NCI-H2107 (cell line): ENCODE results near the gene MAD1L1.
A peak's percentile ranks its signal among the peaks of the same experiment; 100 is the strongest.

ENCODE experiments used
- DNase-seq: peaks from one replicate; lab custom pipeline; 2025; lab: John Stamatoyannopoulos, UW

Gene MAD1L1

DNA sequence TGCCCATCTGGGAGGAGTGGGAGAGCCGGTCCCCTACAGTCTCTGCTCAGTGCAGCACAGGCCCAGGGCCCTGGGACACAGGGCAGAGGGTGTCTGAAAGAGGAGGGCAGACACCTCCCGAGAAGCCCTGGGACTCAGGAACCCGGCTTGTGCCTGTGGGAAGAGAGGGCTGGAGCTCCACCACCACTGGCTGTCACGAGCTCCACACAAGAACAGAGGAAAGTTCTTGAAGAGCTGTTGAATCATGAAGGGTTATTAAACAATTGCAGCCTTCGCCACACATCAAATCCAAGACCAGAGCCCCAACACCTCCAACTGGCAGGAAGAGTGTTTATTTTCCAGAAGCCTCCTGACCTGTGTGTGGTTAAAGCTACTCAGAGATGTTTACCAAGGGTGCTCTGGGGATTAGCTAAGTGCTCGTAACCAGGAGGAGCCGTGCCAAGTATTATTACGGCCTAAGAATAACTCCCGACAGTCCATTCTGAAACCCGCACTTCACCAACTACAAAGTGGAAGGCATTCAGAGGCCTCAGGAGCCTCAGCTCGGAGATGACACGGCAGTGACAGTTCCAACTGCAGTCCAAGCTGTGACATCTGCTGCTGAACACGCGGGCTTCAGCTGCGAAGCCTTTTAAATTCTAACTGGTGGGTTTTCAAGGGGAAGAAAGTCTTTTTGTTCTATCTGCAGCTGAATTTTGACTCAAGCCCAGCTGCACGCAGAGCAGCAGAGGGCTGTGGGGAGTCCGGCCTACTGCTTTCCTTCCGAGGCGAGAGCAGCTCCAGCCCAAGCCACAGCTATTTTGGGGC is 75.1 kb downstream of the MAD1L1 start:
- peak; percentile 97 for DNase-seq

DNA sequence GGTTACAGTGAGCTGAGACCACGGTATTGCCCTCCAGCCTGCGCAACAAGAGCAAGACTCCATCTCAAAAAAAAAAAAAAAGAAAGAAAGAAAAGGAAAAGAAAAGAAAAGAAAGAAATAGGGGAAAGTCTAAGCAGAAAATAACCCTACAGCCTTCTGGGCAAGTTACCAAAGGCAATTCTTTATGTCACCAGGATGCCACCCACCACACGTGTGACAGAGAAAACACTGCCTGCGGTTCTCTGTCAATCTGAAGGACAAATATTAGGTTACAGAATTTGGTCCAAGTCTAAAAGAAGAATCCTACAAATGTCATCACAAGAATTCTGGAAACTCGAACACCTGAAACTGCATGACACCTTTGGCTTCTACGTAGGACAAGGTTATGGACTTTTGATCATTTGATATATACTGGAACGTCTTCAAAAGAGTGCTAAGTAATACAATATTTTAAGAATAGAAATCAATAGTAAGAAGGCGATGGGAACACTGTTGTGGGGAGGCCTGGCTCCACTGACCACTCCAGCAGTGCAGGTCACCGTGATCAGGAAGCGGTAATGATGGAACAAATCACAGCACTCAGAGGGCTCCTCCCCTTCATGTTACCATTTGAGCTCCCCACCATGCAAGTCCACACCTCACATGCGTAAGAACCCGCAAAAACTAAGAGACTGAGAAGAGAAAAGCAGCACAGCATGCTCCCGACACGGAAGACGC is 75.8 kb downstream of the MAD1L1 start:
- no peak for DNase-seq

DNA sequence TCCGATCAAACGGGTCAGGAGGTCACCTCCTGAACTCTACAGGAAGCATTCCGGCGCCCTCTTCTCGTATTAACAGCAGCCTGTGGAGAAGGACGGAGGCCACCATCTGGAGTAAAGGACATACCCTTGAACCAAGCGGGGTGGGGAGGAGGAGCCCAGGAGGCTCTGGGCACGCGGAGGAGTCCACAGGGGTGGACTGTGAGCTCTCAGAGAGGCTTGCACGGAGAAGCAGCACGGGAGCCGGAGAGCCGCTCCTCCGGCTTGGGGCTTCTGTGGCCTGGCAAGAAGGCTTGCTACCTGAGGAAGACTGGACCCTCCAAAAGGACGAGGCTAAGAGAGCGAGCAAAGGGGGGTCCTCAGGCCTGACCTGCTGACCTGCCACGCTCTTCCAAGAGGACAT is 77.9 kb downstream of the MAD1L1 start:
- DNase-seq: no peak

DNA sequence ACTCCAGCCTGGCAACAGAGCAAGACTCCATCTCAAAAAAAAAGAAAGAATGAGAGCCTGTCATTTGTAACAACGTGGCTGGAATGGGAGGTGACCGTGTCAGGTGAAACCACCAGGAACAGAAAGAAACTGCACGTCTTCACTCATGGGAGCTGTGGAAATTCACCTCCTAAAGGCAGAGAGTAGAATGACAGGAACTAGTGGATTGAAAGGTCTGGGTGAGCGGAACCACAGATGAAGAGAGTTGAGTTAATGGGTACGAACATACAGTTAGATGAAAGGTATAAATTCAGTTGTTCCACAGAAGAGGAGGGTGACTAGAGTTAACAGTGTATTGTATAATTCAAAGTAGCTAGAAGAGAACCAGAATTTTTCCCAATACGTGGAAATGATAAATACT is 78.6 kb downstream of the MAD1L1 start:
- no peak for DNase-seq

DNA sequence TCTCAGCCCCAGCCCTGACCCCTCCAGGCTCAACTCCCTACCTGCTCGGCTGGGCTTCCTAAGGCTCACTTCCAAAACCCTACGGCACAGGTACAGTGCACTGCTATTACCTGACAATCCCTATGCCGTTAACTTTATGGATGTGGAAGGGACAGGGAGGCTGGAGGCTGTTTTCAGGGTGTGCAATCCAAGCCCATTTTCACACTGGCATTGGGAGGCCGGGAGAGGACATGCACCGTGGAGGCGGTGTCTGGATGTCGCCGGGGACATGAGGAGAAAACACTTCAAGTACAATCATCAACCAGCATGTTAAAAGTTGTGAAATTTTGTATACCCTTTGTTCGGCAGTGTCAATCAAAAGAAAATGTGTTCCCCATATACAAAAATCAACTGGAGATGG is 80.1 kb downstream of the MAD1L1 start:
- DNase-seq: no peak

DNA sequence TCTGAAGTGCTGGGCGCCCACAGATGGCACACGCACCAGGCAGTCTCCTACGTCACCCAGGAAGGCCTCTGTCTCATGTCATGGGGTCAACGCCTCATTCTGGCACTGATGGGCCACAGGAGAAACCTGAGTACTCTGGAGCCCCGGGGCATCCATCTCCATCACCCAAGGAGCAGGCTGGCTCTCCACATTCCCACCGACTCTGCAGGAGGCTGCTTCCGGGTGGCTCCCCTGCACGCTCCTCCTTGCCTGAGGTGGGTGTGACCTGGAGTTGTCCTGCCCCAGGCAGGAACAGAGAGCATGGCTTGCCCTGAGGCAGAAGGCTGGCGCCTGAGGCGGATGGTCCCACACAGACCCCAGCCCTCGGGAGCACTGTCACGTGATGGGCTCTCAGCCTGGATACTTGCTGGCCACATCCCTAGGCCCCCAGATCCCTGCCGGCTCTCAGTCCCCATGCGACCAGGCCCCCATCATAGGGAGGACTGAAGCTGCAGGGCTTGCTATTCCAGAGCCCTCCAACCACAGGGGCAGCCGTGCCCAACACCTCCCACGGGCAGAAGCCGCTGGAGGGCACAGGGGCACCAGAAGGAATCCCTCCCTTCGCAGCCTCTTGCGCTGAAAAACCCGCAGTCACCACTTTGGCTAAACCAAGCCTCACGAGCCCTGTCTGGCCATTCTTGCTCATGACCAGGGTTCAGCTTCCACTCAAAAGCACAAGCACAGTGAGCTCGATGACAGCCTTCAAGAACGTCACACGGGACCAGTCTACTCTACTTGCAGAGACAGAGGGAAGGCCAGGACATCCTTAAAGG is 80.7 kb downstream of the MAD1L1 start:
- no peak for DNase-seq

DNA sequence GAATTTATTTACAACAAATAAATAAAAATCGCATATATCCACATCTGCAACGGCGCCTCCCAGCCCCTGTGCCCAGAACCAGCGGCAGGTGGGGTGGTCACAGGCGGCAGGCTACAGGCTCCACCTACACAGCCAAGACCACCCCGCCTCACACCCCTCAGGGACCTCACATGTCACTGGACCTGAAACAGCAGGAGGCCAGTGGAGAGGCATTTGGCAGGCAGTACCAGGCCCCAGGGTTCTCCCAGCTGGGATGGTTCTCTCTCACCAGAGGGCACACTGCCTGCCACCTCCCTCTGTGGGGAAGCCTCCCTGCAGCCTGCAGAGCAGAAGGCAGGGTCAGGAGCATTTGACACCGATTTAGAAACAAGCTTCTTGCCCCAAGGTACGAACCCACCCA is 81.5 kb downstream of the MAD1L1 start:
- DNase-seq: no peak

DNA sequence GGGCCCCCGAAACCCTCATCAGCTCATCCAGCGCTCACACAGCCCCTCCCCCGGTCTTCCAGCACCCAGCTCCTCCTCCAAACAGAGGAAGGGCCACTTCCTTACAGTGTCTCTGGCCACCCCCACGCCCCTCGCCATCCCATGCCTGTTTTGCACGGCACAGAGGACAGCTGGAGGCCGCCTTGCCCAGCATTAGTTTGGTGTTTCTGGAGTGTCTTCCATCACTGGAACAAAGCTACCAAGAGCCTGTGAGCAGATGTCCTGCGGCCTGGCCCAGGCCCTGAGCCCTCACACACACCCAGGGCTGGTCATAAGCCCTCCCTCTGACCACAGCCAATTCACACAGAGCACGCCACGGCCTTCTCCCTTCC is 82.3 kb downstream of the MAD1L1 start:
- no peak for DNase-seq

DNA sequence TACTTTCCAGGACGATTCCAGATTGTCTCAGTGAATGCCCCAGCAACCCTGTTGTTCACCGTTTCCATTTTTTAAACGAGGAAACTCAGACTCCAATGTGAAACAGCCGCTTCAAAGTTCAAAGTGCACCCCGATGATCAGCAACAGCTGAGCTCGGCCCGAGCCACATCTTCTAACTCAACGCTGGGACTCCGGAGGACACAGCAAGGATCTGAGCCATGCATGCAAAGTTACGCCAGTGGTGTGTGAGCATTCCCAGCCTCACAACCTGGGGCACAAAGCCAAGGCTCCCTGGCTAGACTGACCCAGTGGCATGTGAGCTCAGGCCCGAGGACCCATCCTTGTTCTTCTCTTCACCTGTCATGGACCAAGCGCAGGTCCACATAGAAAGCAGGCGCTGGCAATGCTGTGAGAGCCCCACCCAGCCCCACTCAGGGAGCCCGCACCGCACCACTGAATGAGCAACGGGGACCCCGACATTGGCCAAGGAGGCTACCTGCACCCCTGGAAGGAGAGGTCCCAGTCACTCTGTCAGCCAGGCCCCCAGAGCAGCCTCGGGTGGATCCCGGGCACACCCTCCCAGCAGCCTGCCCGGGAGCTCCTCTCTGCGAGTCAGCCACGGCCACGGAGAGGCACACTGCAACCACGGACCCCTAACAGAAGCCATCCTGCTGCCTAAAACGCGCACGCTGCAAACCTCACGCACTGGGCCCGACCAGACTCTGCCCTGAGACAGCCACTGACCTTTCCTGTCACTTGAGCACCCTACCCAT is 82.9 kb downstream of the MAD1L1 start:
- DNase-seq: no peak

DNA sequence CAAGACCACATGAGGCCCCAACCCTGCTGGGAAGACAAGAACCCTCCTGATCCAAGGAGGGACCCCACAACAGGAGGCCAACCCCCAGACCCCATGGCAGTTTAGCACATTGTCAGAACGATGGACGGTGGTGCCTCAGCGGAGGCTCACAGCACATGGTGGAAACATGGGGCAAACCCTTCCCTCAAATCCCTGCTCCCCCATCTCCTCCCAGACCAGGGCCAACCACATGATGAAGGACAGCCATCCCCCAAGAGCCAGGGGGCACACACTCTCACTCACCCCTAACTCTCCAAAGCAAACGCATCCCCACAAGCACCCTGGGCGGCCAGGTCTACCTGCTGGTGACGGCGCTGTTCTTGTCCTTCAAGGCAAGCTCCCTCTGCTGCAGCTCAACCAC is 83.9 kb downstream of the MAD1L1 start:
- DNase-seq: no peak

DNA sequence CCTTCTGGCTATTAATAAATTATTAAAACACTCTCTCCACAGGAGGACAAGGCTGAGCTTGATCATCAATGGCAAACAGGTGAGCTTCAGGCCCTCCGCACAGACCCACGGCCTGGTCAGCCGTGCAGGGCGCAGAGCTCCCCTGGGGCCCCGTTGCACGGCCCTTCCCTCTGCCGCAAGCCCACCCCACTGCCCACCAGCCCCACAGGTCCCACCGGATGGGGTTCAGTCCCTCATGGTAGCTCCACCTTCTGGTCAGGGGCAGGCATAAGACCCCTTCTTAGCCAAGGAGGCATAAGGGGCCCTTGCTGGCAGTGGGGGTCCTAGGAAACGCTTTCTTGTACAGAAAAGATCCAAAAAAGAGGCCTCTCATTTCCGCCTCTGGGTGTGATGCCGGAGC is 84.6 kb downstream of the MAD1L1 start:
- DNase-seq: no peak

DNA sequence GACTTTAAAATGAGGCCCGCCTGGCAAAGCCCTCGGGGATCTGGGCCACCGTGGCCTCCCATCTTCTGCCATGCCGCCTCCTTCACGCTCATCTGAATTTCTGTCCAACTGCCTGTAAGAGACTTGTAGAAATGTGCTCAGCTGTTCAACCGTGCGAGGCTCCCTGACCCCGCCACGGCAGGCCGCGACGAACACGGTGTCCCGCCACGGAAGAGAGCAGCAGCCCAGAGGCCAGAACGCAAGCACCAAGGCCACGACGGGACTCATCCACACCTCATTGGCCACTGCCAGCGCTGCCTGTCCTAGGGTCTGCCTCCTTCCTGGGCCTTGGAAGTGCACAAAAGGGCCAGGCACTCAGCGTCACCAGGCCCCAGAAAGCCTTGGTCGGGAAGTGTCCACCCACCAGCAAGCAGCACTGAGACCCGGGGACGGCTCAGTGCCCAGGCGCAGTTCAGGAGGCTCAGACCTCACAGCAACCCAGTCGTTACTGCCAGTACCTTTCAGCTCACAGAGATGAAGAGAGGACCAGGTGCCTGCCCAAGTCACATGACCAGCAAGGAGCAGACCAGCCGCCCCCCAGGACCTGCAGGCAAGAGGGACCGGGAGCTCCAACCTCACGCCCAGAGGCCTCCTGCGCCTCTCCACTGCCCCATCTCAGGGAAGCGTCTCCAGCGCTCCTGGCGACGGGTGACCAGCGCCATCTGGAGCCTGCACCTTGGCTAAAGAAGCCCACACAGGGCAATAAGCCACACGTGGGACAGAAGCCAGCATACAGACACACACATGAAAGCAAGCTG is 85.9 kb downstream of the MAD1L1 start:
- no peak for DNase-seq

DNA sequence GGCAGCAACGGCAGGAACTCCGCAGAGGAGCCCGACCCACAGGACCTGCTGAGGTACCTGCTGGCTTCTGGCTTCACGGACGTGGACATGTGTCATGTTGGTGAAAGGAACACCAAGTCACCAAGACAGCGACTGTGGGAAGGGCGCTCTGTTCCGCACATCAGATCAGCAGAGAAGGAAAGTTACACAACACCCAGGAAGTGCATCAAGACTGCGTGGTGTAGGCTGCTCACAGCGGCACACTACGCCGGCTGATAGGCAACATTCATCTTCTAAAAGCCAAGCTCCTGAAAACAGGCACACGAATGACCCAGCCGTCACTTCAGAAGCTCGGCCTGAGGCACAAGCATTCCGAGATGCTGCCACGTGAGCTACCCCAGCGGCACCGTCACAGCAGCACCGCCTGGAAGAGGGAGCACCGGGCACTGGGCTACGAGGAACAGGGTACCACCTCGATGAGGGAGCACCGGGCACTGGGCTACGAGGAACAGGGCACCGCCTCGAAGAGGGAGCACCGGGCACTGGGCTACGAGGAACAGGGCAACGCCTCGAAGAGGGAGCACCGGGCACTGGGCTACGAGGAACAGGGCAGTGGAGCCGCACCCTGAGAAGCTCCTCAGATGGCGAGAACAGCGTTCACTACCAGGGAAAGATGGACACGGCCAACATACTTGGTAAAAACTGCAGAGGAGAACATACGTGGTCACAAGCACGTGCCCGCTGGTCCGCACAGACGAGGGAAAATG is 86.7 kb downstream of the MAD1L1 start:
- DNase-seq: no peak

DNA sequence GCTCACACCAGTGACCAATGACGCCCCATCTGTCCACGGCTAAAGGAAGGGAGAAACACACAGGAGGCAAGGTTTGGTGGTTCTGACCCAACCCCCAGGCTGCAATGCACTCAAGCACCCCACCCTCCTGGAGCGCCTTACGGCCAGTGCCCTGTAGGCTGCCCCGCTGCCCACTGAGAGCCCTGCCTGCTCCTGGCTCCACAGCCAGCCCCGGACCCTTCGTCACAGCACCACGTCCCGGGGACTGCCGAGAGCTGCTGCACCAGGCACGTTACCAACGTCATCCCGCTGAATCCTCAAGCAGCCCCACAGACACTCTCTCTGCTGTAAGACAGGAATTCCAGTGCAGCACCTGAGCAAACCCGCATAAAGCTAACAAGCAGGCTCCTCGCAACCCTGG is 87.8 kb downstream of the MAD1L1 start:
- DNase-seq: no peak

DNA sequence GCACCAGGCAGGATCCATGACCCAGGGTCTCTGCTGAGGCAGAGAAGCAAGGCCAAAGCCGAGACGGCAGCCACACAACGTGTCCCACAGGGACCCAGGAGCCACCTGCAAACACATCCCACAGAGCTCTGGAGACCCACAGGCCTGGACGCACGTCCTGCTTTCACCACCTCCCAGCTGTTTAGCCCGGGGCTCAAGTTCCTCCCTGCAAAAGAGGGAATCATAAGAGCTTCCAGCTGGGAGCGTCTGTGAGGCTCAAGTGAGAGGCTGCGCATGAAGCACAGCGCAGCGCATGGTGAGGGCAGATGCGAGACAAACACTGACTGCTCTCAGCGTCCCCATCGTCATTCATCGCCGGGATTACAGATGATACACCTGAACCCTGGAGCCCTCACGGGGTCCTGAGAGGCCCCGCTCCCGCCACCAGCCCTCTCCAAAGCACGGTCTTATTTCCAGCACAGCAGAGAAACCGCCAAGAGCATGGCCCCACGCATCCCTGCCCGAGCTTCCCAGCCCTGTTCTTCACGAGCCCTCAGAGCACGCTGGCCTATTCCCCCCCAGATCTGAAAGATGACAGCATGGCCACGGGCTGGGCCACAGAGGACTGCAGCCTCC is 88.7 kb downstream of the MAD1L1 start:
- peak; percentile 78 for DNase-seq

DNA sequence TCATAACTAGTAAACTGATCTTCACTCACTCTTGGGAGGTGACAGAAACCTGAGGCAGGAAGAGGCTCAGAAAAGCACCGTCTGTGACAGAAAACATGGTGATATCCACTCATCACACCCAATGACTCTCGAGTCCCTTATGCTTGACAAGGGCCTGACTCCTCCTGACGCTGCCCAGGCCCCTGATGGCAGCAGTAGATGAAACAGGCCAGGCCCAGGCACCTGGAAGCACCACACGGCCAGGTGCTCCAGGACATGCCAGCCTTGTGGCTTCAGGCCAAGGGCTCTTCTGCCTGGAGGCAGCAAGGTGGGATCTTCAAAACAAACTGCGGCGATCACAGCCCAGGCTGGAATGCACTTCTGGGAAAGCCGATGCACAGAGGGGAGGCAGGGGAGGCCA is 89.3 kb downstream of the MAD1L1 start:
- DNase-seq: no peak

DNA sequence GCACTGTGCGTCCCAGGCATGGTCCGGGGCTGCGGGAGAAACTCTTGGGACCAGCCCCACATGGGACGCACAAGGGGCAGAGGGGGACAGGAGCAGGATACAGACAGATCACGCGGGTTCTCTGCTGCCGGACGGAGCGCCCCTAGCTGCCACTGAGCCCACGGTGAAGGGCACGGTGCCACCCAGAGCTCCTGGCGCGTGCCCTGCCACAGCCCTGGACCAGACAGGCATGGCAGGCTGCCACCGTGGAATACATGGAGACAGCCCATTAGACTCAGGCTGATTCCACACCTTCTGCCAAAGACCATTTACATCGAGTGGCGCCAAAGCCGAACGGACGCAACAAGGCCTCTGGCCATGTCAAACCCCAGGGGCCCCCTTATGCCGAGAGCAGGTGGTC is 90.4 kb downstream of the MAD1L1 start:
- no peak for DNase-seq

DNA sequence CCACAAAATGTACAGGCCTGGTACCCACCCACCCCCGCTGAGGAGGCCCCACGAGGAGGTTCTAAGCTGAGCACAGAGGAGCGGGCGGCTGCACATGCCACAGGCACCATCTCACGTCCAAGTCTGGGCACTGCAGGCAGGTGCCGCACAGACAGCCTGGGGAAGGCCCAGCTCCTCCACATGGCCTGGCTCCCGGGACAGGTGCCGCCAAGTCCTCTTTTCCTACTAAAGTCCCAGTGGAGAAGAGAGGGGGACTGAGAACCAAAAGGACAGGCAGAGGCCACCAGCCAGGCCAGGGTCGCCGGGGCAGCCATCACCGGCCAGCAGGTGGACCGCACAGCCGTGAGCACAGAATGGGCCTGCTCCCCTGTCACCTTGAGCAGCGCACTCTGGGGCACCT is 91.1 kb downstream of the MAD1L1 start:
- no peak for DNase-seq

DNA sequence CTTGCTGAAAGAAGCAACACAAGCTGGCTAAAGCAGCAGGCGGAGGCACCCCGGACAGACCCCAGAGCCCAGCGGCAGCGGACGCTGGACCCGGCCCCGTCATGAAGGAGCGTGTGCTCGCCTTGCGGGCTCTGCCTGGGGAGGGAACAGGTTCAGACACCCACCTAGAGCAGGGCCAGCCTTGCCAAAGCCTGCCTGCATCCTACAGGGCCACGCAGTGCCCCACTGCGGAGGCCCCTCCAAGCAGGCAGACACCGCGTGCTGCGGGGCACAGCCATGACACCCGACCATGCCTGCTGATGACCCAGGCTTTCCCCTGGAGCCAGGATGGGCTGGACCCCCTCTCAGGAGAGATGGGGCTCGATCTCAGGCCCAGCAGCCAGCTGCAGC is 91.7 kb downstream of the MAD1L1 start:
- DNase-seq: no peak
